ENCODE measurements around the gene IL1RAP.

IL1RAP gene

GRCh38 chr3:190607021-190607420, 93.1 kb downstream of the IL1RAP start:
- no peak for DNase-seq (ENCODE audit: low read depth in 1 of 2, low spot score in 1 of 2)

GRCh38 chr3:190608850-190609589, 95.1 kb downstream of the IL1RAP start:
- DNase-seq (ENCODE audit: low read depth in 1 of 2, low spot score in 1 of 2) = no peak

GRCh38 chr3:190614226-190615059, 100.6 kb downstream of the IL1RAP start:
- no peak for DNase-seq (ENCODE audit: low read depth in 1 of 2, low spot score in 1 of 2)

GRCh38 chr3:190615060-190615384, 101.1 kb downstream of the IL1RAP start:
- DNase-seq (ENCODE audit: low read depth in 1 of 2, low spot score in 1 of 2) = no peak

- DNase-seq (ENCODE audit: low read depth in 1 of 2, low spot score in 1 of 2) = no peak
Measured at GRCh38 chr3:190615607-190616006, 101.7 kb downstream of the IL1RAP start.

- DNase-seq (ENCODE audit: low read depth in 1 of 2, low spot score in 1 of 2) = no peak
Measured at GRCh38 chr3:190616637-190617036, 102.8 kb downstream of the IL1RAP start.

GRCh38 chr3:190617185-190617584, 103.3 kb downstream of the IL1RAP start:
- no peak for DNase-seq (ENCODE audit: low read depth in 1 of 2, low spot score in 1 of 2)

GRCh38 chr3:190618330-190619030, 104.6 kb downstream of the IL1RAP start:
- no peak for DNase-seq (ENCODE audit: low read depth in 1 of 2, low spot score in 1 of 2)

- DNase-seq (ENCODE audit: low read depth in 1 of 2, low spot score in 1 of 2) = no peak
Measured at GRCh38 chr3:190619353-190619752, 105.5 kb downstream of the IL1RAP start.

GRCh38 chr3:190619761-190620160, 105.9 kb downstream of the IL1RAP start:
- DNase-seq (ENCODE audit: low read depth in 1 of 2, low spot score in 1 of 2) = no peak

GRCh38 chr3:190620886-190621608, 107.2 kb downstream of the IL1RAP start:
- DNase-seq (ENCODE audit: low read depth in 1 of 2, low spot score in 1 of 2) = no peak

GRCh38 chr3:190621927-190622326, 108.0 kb downstream of the IL1RAP start:
- no peak for DNase-seq (ENCODE audit: low read depth in 1 of 2, low spot score in 1 of 2)

GRCh38 chr3:190624282-190624681, 110.4 kb downstream of the IL1RAP start:
- DNase-seq (ENCODE audit: low read depth in 1 of 2, low spot score in 1 of 2) = no peak

GRCh38 chr3:190626951-190627620, 113.2 kb downstream of the IL1RAP start:
- no peak for DNase-seq (ENCODE audit: low read depth in 1 of 2, low spot score in 1 of 2)

- DNase-seq (ENCODE audit: low read depth in 1 of 2, low spot score in 1 of 2) = no peak
Measured at GRCh38 chr3:190629088-190629487, 115.2 kb downstream of the IL1RAP start.

GRCh38 chr3:190631295-190631694, 117.4 kb downstream of the IL1RAP start:
- DNase-seq (ENCODE audit: low read depth in 1 of 2, low spot score in 1 of 2) = no peak

GRCh38 chr3:190641564-190641963, 127.7 kb downstream of the IL1RAP start:
- DNase-seq (ENCODE audit: low read depth in 1 of 2, low spot score in 1 of 2) = no peak

GRCh38 chr3:190642016-190642415, 128.1 kb downstream of the IL1RAP start:
- no peak for DNase-seq (ENCODE audit: low read depth in 1 of 2, low spot score in 1 of 2)

- DNase-seq (ENCODE audit: low read depth in 1 of 2, low spot score in 1 of 2) = no peak
Measured at GRCh38 chr3:190644035-190644434, 130.2 kb downstream of the IL1RAP start.

- no peak for DNase-seq (ENCODE audit: low read depth in 1 of 2, low spot score in 1 of 2)
Measured at GRCh38 chr3:190644766-190645165, 130.9 kb downstream of the IL1RAP start.

Measured in stimulated activated CD4-positive, alpha-beta T cell treated with anti-CD3 and anti-CD28 coated beads, Interleukin-15, amount 100 ng/mL, for 1 hour (primary cell).